HFFc6 (cell line): Measurements from ENCODE around the gene RTN4. TPM values are rescaled to one million over a fixed set of nuclear protein-coding genes. Genes with fewer than 3 reads are reported as not detected.
A peak's percentile ranks its signal among the peaks of the same experiment; 100 is the strongest.

Experiments used
- DNase-seq: peaks from one replicate; pipeline ENCODE4 v3.0.0-alpha.2; 2018
- H3K27ac Mint-ChIP-seq: 2 replicates; pipeline ENCODE4 v1.8.0; 2020; ENCODE audit warnings: mild to moderate bottlenecking, mixed read lengths
- H3K27me3 Mint-ChIP-seq: 2 replicates; pipeline ENCODE4 v1.8.0; 2021; ENCODE audit warnings: mild to moderate bottlenecking, moderate library complexity, mixed read lengths; ENCODE audit not compliant: insufficient read depth
- H3K36me3 Mint-ChIP-seq: 2 replicates; pipeline ENCODE4 v1.8.0; 2021; ENCODE audit warnings: low read depth, mixed read lengths
- H3K4me1 Mint-ChIP-seq: 2 replicates; pipeline ENCODE4 v1.8.0; 2020; ENCODE audit warnings: low read depth, mixed read lengths
- H3K4me3 Mint-ChIP-seq: 2 replicates; pipeline ENCODE4 v1.8.0; 2020; ENCODE audit warnings: mild to moderate bottlenecking, moderate library complexity, mixed read lengths
- H3K9me3 Mint-ChIP-seq: 2 replicates; pipeline ENCODE4 v1.8.0; 2020; ENCODE audit warnings: mild to moderate bottlenecking, mixed read lengths
- total RNA-seq, 6 experiments: library from RNA; stranded (reverse); fragmentation: NEBNext Ultra II Directional; extraction: Animal tissue kit (Norgen Biotek cat#: 25700); gene quantifications; 2 replicates in 1 of 6; 3 replicates in 5 of 6; pipeline ENCODE4 v1.2.3, GENCODE V29; 2021
- TF ChIP-seq, protein P1 (sequence below): fragments of 200-600 bp; sonication (generic); IDR thresholded peaks from 2 replicates; pipeline ENCODE4 v1.5.0; 2021; ENCODE audit warnings: antibody characterized with exemption, mild to moderate bottlenecking

The RTN4 gene
- total RNA-seq, 6 experiments from 2014 or later, result 820 to 1,001 (median 831) TPM

DNA sequence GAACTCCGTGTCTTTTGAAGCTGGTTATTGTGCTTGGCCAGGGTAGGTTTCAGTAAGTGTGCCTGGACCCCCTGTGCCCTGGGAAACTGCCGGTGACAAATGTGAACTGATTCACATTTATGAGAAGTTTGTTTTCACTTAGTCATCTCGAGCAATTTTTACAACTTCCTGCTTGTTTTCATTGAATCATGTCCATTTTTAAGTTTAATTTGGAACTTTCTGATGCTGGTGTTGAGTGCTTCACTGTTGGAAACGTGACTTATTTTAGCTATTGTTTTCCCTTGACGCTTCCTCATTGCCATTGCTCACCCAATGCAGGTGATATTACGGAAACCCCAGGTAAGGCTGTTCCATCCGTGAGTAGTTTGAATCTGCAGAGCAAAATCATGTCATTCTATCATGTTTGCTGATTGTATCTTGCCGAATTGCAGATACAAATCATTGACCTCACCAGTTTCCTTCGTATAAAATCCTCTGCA lies 97.2 kb downstream of the RTN4 start:
- H3K27ac Mint-ChIP-seq, result peak overlapping the region; percentile 69
- H3K27me3 Mint-ChIP-seq, result peaks cover 5% of the 10 kb centered on the region
- peak; percentile 66 for DNase-seq
- no peaks in the 10 kb centered on the region for H3K9me3 Mint-ChIP-seq
- peak overlapping the region; percentile 70 for H3K4me3 Mint-ChIP-seq
- no peaks in the 10 kb centered on the region for H3K36me3 Mint-ChIP-seq
- TF ChIP-seq, protein P1, sequence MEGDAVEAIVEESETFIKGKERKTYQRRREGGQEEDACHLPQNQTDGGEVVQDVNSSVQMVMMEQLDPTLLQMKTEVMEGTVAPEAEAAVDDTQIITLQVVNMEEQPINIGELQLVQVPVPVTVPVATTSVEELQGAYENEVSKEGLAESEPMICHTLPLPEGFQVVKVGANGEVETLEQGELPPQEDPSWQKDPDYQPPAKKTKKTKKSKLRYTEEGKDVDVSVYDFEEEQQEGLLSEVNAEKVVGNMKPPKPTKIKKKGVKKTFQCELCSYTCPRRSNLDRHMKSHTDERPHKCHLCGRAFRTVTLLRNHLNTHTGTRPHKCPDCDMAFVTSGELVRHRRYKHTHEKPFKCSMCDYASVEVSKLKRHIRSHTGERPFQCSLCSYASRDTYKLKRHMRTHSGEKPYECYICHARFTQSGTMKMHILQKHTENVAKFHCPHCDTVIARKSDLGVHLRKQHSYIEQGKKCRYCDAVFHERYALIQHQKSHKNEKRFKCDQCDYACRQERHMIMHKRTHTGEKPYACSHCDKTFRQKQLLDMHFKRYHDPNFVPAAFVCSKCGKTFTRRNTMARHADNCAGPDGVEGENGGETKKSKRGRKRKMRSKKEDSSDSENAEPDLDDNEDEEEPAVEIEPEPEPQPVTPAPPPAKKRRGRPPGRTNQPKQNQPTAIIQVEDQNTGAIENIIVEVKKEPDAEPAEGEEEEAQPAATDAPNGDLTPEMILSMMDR, result no peak
- H3K4me1 Mint-ChIP-seq, result peaks cover 66% of the 10 kb centered on the region

DNA sequence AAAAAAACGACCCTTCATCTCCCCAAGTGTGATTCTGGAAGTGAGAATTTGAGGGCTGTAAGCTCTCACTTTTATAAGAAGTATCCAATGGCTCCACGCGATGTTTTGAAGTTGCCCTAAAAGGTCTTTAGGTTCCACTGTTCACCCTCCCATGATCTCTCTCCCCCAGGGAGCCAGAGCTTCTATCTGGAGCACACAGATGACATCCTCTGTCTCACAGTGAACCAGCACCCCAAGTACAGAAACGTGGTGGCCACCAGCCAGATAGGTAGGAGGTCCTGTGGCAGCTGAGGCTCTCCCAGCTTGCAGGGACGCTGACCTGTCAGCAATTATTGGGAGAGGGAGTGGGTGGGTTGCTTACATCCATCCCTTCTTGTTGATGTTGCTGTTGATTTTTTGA lies 97.8 kb downstream of the RTN4 start:
- Mint-ChIP-seq H3K36me3 (no peaks in the 10 kb centered on the region), H3K9me3 (no peaks in the 10 kb centered on the region), H3K4me1 (peaks cover 66% of the 10 kb centered on the region), H3K27me3 (peaks cover 5% of the 10 kb centered on the region; the same call in 1 of the 2 replicates), H3K4me3 (peak overlapping the region; percentile 70), H3K27ac (peak overlapping the region; percentile 69)
- TF ChIP-seq, protein P1, result no peak
- no peak for DNase-seq

DNA sequence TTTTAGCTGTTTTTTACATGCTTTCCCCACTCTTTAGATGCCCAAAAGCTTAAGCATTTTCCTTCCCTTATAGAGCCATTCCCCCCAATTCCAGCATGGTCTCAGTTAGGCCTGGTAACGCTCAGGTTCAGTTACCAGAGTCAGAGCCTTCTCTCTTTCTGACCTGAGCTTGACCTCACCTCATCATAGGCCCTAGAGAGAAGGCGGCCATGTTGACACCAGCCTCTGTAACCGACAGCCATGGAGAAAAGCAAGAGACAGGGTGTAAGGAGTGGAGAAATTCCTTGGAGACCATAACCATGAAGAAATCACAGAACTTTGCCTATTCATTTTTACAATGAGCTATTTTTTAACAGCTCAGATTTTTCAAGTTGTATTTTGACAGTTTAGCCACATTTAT lies 99.4 kb downstream of the RTN4 start:
- TF ChIP-seq, protein P1, result no peak
- Mint-ChIP-seq H3K4me1 (peaks cover 72% of the 10 kb centered on the region), H3K4me3 (no peak overlapping the region), H3K27ac (no peak overlapping the region; the same call in 1 of the 2 replicates), H3K36me3 (no peaks in the 10 kb centered on the region), H3K9me3 (no peaks in the 10 kb centered on the region), H3K27me3 (peaks cover 5% of the 10 kb centered on the region; the same call in 1 of the 2 replicates)
- no peak for DNase-seq

DNA sequence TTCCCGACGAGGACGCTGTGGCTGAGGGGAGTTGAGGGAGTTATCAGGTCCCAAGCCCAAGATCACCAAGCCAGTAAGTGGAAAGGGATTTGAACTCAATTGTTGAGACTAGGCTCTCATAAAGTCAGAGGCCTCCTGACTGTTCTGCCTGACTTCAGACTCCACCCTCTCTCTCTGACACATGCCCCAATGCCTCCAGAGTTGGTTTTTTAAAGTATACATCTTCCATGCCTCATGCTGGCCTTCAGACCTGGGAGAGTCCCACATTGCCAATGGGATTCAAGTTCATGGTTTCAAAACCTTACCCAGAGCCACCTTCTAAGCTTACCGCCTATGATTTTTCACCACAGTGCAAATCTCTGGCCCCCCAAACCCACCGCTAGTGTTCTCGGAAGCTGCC lies 100.8 kb downstream of the RTN4 start:
- H3K4me3 Mint-ChIP-seq, result no peak overlapping the region
- H3K36me3 Mint-ChIP-seq, result no peaks in the 10 kb centered on the region
- peaks cover 2% of the 10 kb centered on the region for H3K27me3 Mint-ChIP-seq
- H3K4me1 Mint-ChIP-seq, result peaks cover 66% of the 10 kb centered on the region
- peaks cover 4% of the 10 kb centered on the region for H3K9me3 Mint-ChIP-seq
- H3K27ac Mint-ChIP-seq, result peak overlapping the region; percentile 40
- TF ChIP-seq, protein P1, result no peak
- DNase-seq, result peak; percentile 44

DNA sequence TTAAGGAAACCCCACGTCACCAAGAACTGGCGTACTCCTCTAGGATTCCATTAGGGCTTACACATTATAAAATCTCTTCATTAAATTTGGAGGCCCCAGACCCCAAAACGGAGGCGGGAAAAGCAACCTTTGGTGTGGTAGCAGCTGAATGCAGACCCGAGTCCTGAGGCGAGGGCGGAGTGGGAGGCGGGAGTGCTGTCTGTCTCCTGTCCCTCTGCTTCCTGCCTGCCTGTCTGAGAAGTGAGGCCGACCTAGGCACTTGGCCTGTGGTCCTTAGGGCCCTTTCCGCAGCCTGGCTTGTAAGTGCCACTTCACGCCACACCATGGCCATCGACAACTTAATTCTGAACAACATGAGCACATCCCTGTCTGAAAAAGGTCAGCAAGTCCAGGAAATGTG lies 102.1 kb downstream of the RTN4 start:
- TF ChIP-seq, protein P1, result no peak
- Mint-ChIP-seq H3K27me3 (peaks cover 2% of the 10 kb centered on the region), H3K9me3 (peaks cover 4% of the 10 kb centered on the region), H3K36me3 (no peaks in the 10 kb centered on the region), H3K4me3 (no peak overlapping the region), H3K27ac (no peak overlapping the region), H3K4me1 (peaks cover 57% of the 10 kb centered on the region)
- DNase-seq, result no peak

DNA sequence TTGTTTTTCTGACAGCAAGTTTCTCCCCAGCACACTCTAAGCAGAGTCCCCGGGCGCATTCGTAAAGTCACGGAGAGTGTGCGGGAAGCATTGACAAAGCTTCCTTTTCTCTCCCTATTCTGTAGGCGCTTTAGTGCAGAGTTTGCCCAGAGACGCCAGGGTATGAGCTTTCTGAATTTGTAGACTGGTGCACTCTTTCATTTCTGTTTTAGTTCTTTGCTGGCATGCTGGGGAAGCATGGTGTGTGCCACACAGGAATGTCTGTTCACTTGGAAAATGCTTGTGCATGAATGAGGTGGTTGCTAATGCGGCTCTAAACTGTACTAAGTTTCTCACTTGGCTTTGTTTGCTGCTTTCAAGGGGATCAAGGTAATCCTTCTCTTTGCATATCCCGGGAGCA lies 102.6 kb downstream of the RTN4 start:
- Mint-ChIP-seq H3K9me3 (peaks cover 4% of the 10 kb centered on the region), H3K27ac (no peak overlapping the region), H3K4me1 (peaks cover 52% of the 10 kb centered on the region), H3K4me3 (no peak overlapping the region), H3K36me3 (no peaks in the 10 kb centered on the region), H3K27me3 (peaks cover 2% of the 10 kb centered on the region)
- no peak for DNase-seq
- TF ChIP-seq, protein P1, result no peak
